Hepatocyte (in vitro differentiated cells): ENCODE results near the gene GAB3. TPM values are rescaled to one million over a fixed set of nuclear protein-coding genes. Genes with fewer than 3 reads are reported as not detected.

Experiments used
- DNase-seq: peaks from one replicate; pipeline ENCODE4 v3.0.0-alpha.2; 2016; ENCODE audit warnings: low spot score
- H2AFZ ChIP-seq: fragments of 200-600 bp; sonication (generic); 2 replicates; pipeline ENCODE4 v1.6.0; 2016; ENCODE audit warnings: antibody characterized with exemption, mild to moderate bottlenecking
- H3K27ac ChIP-seq: fragments of 200-600 bp; sonication (generic); 2 replicates; pipeline ENCODE4 v1.5.1; 2016; ENCODE audit warnings: mild to moderate bottlenecking
- H3K27me3 ChIP-seq: fragments of 200-600 bp; sonication (generic); 2 replicates; pipeline ENCODE4 v1.6.1; 2016
- H3K36me3 ChIP-seq: fragments of 200-600 bp; sonication (generic); replicated peaks from 2 replicates; pipeline ENCODE4 v1.5.1; 2016; ENCODE audit warnings: low read depth; ENCODE audit not compliant: insufficient read depth
- H3K4me1 ChIP-seq: fragments of 200-600 bp; sonication (generic); 2 replicates; pipeline ENCODE4 v1.5.1; 2016; ENCODE audit warnings: mild to moderate bottlenecking, moderate library complexity; ENCODE audit not compliant: insufficient read depth
- H3K4me2 ChIP-seq: fragments of 200-600 bp; sonication (generic); 2 replicates; pipeline ENCODE4 v1.6.0; 2016
- H3K4me3 ChIP-seq: fragments of 200-600 bp; sonication (generic); 2 replicates; pipeline ENCODE4 v1.5.1; 2016; ENCODE audit warnings: mild to moderate bottlenecking
- H3K79me2 ChIP-seq: fragments of 200-600 bp; sonication (generic); 2 replicates; pipeline ENCODE4 v1.6.0; 2017; ENCODE audit warnings: mild to moderate bottlenecking
- H3K9me2 ChIP-seq: fragments of 200-600 bp; sonication (generic); replicated peaks from 2 replicates; pipeline ENCODE4 v1.6.0; 2017; ENCODE audit warnings: mild to moderate bottlenecking; ENCODE audit not compliant: insufficient read depth
- H3K9me3 ChIP-seq: fragments of 200-600 bp; sonication (generic); 2 replicates; pipeline ENCODE4 v1.5.1; 2016; ENCODE audit warnings: low read depth, mild to moderate bottlenecking
- H4K20me1 ChIP-seq: fragments of 200-600 bp; sonication (generic); 2 replicates; pipeline ENCODE4 v1.6.0; 2016; ENCODE audit warnings: mild to moderate bottlenecking; ENCODE audit not compliant: insufficient read depth, poor library complexity, severe bottlenecking
- EZH2 ChIP-seq: fragments of 200-600 bp; sonication (generic); IDR thresholded peaks from 2 replicates; pipeline ENCODE4 v1.6.1; 2016; ENCODE audit warnings: antibody characterized with exemption, mild to moderate bottlenecking, borderline replicate concordance
- EZH2phosphoT487 ChIP-seq: fragments of 200-600 bp; sonication (generic); IDR thresholded peaks from one replicate; pipeline ENCODE4 v1.6.1; 2018; ENCODE audit warnings: antibody characterized with exemption, mild to moderate bottlenecking, low read depth, moderate library complexity; ENCODE audit not compliant: unreplicated experiment, severe bottlenecking
- WGBS: methylation state at CpG from one replicate; pipeline ENCODE4 v1.1.6; 2016; ENCODE audit warnings: low lambda C conversion rate; ENCODE audit errors: missing lambda C conversion rate; 5-methylcytosine and 5-hydroxymethylcytosine counted together
- polyA plus RNA-seq: library from polyadenylated mRNA; unstranded; fragments of >200 nt; fragmentation: Nextera tagmentation; extraction: Ambion mirVana; gene quantifications from 2 replicates; pipeline ENCODE4 v1.2.1, GENCODE V29; 2016
- total RNA-seq: library from RNA; depleted of rRNA; stranded (reverse); fragments of >200 nt; gene quantifications from 2 replicates; pipeline ENCODE4 v1.2.3, GENCODE V29; 2014
- TF ChIP-seq, protein P1 (sequence below): fragments of 200-600 bp; sonication (generic); IDR thresholded peaks from 2 replicates; pipeline ENCODE4 v1.5.1; 2016; ENCODE audit warnings: antibody characterized with exemption, mild to moderate bottlenecking; ENCODE audit not compliant: poor library complexity

GAB3 gene
- total and polyA plus RNA-seq, 2 experiments from 2014 or later, result 0.21 to 0.50 TPM

DNA sequence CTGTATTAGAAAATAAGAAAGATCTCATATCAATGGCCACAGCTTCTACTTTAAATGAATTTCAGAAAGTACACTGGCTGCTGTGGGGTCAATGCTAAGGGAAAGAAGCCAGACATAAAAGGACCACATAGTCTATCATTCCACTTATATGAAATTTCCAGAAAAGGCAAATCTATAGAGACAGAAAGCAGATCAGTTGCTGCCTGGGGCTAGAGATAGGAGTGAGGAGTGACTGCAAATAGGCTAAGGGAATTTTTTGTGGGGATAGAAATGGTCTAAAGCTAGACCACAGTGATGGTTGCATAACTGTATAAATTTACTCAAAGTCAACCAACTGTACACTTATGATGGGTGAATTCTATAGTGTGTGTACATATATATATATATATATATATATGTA is 8.3 kb downstream of the GAB3 start:
- H3K4me3 ChIP-seq, result no peak overlapping the region
- H3K9me2 ChIP-seq, result no peaks in the 10 kb centered on the region
- no peak for DNase-seq
- H3K4me1 ChIP-seq, result no peaks in the 10 kb centered on the region
- H3K9me3 ChIP-seq, result no peaks in the 10 kb centered on the region
- no peaks in the 10 kb centered on the region for H3K36me3 ChIP-seq
- no peaks in the 10 kb centered on the region for H3K27me3 ChIP-seq
- H3K79me2 ChIP-seq, result no peaks in the 10 kb centered on the region
- TF ChIP-seq EZH2phosphoT487, result no peak
- TF ChIP-seq, protein P1, sequence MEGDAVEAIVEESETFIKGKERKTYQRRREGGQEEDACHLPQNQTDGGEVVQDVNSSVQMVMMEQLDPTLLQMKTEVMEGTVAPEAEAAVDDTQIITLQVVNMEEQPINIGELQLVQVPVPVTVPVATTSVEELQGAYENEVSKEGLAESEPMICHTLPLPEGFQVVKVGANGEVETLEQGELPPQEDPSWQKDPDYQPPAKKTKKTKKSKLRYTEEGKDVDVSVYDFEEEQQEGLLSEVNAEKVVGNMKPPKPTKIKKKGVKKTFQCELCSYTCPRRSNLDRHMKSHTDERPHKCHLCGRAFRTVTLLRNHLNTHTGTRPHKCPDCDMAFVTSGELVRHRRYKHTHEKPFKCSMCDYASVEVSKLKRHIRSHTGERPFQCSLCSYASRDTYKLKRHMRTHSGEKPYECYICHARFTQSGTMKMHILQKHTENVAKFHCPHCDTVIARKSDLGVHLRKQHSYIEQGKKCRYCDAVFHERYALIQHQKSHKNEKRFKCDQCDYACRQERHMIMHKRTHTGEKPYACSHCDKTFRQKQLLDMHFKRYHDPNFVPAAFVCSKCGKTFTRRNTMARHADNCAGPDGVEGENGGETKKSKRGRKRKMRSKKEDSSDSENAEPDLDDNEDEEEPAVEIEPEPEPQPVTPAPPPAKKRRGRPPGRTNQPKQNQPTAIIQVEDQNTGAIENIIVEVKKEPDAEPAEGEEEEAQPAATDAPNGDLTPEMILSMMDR, result no peak
- TF ChIP-seq EZH2, result no peak
- H3K27ac ChIP-seq, result no peak overlapping the region
- H3K4me2 ChIP-seq, result no peak overlapping the region
- no peak overlapping the region for H2AFZ ChIP-seq
- H4K20me1 ChIP-seq, result no peaks in the 10 kb centered on the region

DNA sequence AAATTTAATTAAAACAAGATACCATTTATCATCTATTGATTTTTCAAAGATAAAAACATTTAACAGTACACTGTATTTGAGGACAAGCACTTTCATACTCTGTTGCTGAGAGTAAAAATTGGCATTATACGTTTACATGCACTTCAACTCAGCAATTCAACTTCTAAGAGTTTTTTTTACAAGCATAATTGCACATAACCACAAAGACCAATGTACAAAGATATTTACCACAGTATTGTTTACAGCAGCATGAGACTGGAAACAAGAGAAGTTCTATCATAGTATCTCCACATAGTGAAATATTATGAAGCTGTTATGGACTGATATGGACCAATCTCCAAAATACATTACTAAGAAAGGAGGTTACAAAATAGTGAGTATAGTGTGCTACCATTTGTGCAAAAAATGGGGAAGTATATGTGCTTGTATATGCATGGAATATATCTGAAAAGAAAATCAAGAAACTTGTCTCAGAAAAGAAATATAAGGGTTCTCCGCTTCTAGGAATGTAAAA is 10.9 kb downstream of the GAB3 start:
- no peak for DNase-seq
- H4K20me1 ChIP-seq, result no peaks in the 10 kb centered on the region
- H3K4me2 ChIP-seq, result no peak overlapping the region
- no peak overlapping the region for H3K4me3 ChIP-seq
- no peaks in the 10 kb centered on the region for H3K79me2 ChIP-seq
- H3K9me3 ChIP-seq, result no peaks in the 10 kb centered on the region
- H3K27me3 ChIP-seq, result no peaks in the 10 kb centered on the region
- H2AFZ ChIP-seq, result no peak overlapping the region
- no peak for TF ChIP-seq EZH2
- TF ChIP-seq, protein P1, result no peak
- no peak for TF ChIP-seq EZH2phosphoT487
- 58% methylated on average over 2 of the region's 2 CpGs for WGBS
- no peaks in the 10 kb centered on the region for H3K36me3 ChIP-seq
- H3K27ac ChIP-seq, result no peak overlapping the region
- no peaks in the 10 kb centered on the region for H3K4me1 ChIP-seq
- no peaks in the 10 kb centered on the region for H3K9me2 ChIP-seq

DNA sequence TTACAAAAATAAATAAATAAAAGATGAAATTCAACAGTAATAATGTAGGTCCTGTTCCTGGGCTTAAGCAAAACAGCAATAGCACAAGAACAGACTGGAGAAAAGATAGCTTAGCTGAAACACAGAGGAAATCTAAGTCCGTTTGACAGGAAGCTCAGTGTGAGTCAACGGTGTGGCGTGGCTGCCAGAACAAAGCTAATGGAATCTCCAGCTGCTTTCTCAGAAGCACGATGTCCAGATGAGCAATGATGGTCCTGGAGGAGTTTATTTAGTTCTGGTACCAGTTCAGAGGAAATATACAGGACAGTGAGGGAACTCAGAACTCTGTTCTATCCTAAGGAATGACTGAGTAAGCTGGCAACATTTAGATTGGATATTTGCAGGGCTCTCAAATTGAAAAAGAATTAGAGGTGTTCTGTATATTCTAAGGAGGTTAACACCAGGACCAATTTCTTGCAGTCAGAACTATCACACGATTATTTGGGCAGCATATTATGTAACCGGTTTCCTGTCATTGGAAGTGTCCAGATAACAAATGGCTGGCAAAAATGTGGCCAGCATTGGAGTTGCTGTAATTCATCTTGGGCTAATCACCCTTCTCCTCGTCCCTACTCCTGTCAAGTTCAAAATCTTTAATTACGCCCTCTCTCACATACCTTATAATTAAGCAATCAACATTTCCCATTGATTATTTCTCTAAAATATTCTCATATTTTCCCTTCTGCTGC is 12.7 kb downstream of the GAB3 start:
- Histone ChIP-seq H3K4me1 (peaks cover 3% of the 10 kb centered on the region), H4K20me1 (no peaks in the 10 kb centered on the region), H3K4me3 (no peak overlapping the region), H3K36me3 (no peaks in the 10 kb centered on the region), H3K9me2 (no peaks in the 10 kb centered on the region), H3K9me3 (no peaks in the 10 kb centered on the region), H2AFZ (no peak overlapping the region), H3K4me2 (no peak overlapping the region), H3K27me3 (no peaks in the 10 kb centered on the region), H3K27ac (peak overlapping the region; percentile 65), H3K79me2 (no peaks in the 10 kb centered on the region)
- DNase-seq, result no peak
- WGBS, result 54% methylated on average over 8 of the region's 8 CpGs
- TF ChIP-seq, protein P1, result no peak
- TF ChIP-seq EZH2phosphoT487, result no peak
- TF ChIP-seq EZH2, result no peak
